Suprapubic skin (tissue), 4 donors: Measurements from ENCODE around the gene SMIM8. TPM values are rescaled to one million over a fixed set of nuclear protein-coding genes. Genes with fewer than 3 reads are reported as not detected.
"Not testable (repeated sequence)": the region's sequence is repeated elsewhere in the genome, so short reads cannot be mapped to it uniquely, and the experiment has no call there.

Experiments
- DNase-seq, 2 donors: peaks; one replicate each; pipeline ENCODE4 v3.0.0-alpha.2; 2019; ENCODE audit warnings: low spot score in 2 of 2
- H3K27ac ChIP-seq: fragments of 200-600 bp; sonication (generic); one replicate; pipeline ENCODE4 v1.5.1; 2019
- H3K27me3 ChIP-seq: fragments of 200-600 bp; sonication (generic); one replicate; pipeline ENCODE4 v1.5.1; 2019
- H3K36me3 ChIP-seq: fragments of 200-600 bp; sonication (generic); one replicate; pipeline ENCODE4 v1.5.1; 2019
- H3K4me1 ChIP-seq: fragments of 200-600 bp; sonication (generic); one replicate; pipeline ENCODE4 v1.5.1; 2019
- H3K4me3 ChIP-seq: fragments of 200-600 bp; sonication (generic); one replicate; pipeline ENCODE4 v1.5.1; 2019; ENCODE audit warnings: mild to moderate bottlenecking
- H3K9me3 ChIP-seq: fragments of 200-600 bp; sonication (generic); one replicate; pipeline ENCODE4 v1.5.1; 2019
- CTCF ChIP-seq, 2 donors: fragments of 200-600 bp in 1 of 2; fragments of 450-650 bp in 1 of 2; sonication (generic) in 1 of 2; IDR thresholded peaks; one replicate each; pipeline ENCODE4 v1.5.1; 2016 to 2019; ENCODE audit warnings: antibody characterized with exemption in 2 of 2, mild to moderate bottlenecking in 1 of 2, moderate library complexity in 1 of 2
- EP300 ChIP-seq: sonication (generic); formaldehyde crosslinking; IDR thresholded peaks from one replicate; pipeline ENCODE4 v1.6.1; 2017; ENCODE audit warnings: antibody characterized with exemption
- POLR2A ChIP-seq, 2 donors: fragments of 450-650 bp; IDR thresholded peaks; one replicate each; pipeline ENCODE4 v1.6.1; 2017; ENCODE audit warnings: antibody characterized with exemption in 2 of 2, mild to moderate bottlenecking in 2 of 2, moderate library complexity in 2 of 2
- POLR2AphosphoS5 ChIP-seq, 3 donors: sonication (generic); formaldehyde crosslinking; IDR thresholded peaks; one replicate each; pipeline ENCODE4 v1.6.1; 2017; ENCODE audit warnings: antibody characterized with exemption in 3 of 3
- WGBS: methylation state at CpG from one replicate; pipeline ENCODE4 v1.1.5; 2018; 5-methylcytosine and 5-hydroxymethylcytosine counted together
- total RNA-seq, 4 donors: library from RNA; depleted of rRNA; stranded (reverse); fragments of >200 nt; gene quantifications; one replicate each; pipeline ENCODE4 v1.1.0, GENCODE V29; 2016

Gene SMIM8
- total RNA-seq, 4 donors from 2014 or later = 5.2 to 23.3 (median 10.0) TPM

GRCh38 chr6:87315071-87315470 is 7.3 kb upstream of the SMIM8 start:
- 95% methylated on average over 3 of the region's 3 CpGs for WGBS
- no peak overlapping the region for H3K27ac ChIP-seq

GRCh38 chr6:87319271-87319987 is 3.0 kb upstream of the SMIM8 start:
- no peak for DNase-seq
- Histone ChIP-seq H3K36me3 (no peaks in the 10 kb centered on the region), H3K27ac (no peak overlapping the region), H3K4me3 (no peak overlapping the region), H3K4me1 (peaks cover 4% of the 10 kb centered on the region), H3K9me3 (no peaks in the 10 kb centered on the region), H3K27me3 (no peaks in the 10 kb centered on the region)
- 86% methylated on average over 3 of the region's 3 CpGs for WGBS
- TF ChIP-seq CTCF (IDR thresholded peaks at IDR 0.05) (no peak), EP300 (no peak), POLR2AphosphoS5 (IDR thresholded peaks at IDR 0.05) (no peak), POLR2A (IDR thresholded peaks at IDR 0.05) (no peak)

More at GRCh38 chr6:87315071-87315470, 7.3 kb upstream of the SMIM8 start:
- Histone ChIP-seq H3K4me1 (no peaks in the 10 kb centered on the region), H3K9me3 (no peaks in the 10 kb centered on the region), H3K27me3 (no peaks in the 10 kb centered on the region), H3K36me3 (no peaks in the 10 kb centered on the region), H3K4me3 (no peak overlapping the region)
- TF ChIP-seq POLR2AphosphoS5 (IDR thresholded peaks at IDR 0.05) (no peak), POLR2A (IDR thresholded peaks at IDR 0.05) (no peak), EP300 (no peak), CTCF (IDR thresholded peaks at IDR 0.05) (no peak)
- no peak for DNase-seq

GRCh38 chr6:87323880-87324279 is 1.5 kb downstream of the SMIM8 start:
- not testable (repeated sequence) for H3K9me3 ChIP-seq, DNase-seq, H3K27ac ChIP-seq, H3K4me3 ChIP-seq, H3K4me1 ChIP-seq, H3K27me3 ChIP-seq, H3K36me3 ChIP-seq
- whole genome bisulfite sequencing = 89% methylated on average over 1 of the region's 1 CpG

GRCh38 chr6:87330961-87331360 is 8.6 kb downstream of the SMIM8 start:
- Histone ChIP-seq H3K27me3 (no peaks in the 10 kb centered on the region), H3K9me3 (no peaks in the 10 kb centered on the region), H3K4me3 (no peak overlapping the region), H3K27ac (no peak overlapping the region), H3K4me1 (peaks cover 16% of the 10 kb centered on the region), H3K36me3 (no peaks in the 10 kb centered on the region)
- no peak for DNase-seq
- TF ChIP-seq CTCF (IDR thresholded peaks at IDR 0.05) (no peak), POLR2A (IDR thresholded peaks at IDR 0.05) (no peak), POLR2AphosphoS5 (IDR thresholded peaks at IDR 0.05) (no peak), EP300 (no peak)

GRCh38 chr6:87333033-87333432 is 10.6 kb downstream of the SMIM8 start:
- WGBS = 61% methylated on average over 5 of the region's 5 CpGs
- no peaks in the 10 kb centered on the region for H3K36me3 ChIP-seq
- peaks cover 16% of the 10 kb centered on the region for H3K4me1 ChIP-seq
- TF ChIP-seq POLR2AphosphoS5 (IDR thresholded peaks at IDR 0.05) = no peak
- TF ChIP-seq POLR2A (IDR thresholded peaks at IDR 0.05) = no peak
- TF ChIP-seq CTCF (IDR thresholded peaks at IDR 0.05) = no peak
- TF ChIP-seq EP300 = no peak
- H3K27ac ChIP-seq = no peak overlapping the region
- no peak for DNase-seq
- no peaks in the 10 kb centered on the region for H3K27me3 ChIP-seq
- no peak overlapping the region for H3K4me3 ChIP-seq
- no peaks in the 10 kb centered on the region for H3K9me3 ChIP-seq
